Common myeloid progenitor, CD34-positive (primary cell): Measurements from ENCODE around the gene KCTD4. TPM values are rescaled to one million over a fixed set of nuclear protein-coding genes. Genes with fewer than 3 reads are reported as not detected.
"Not testable (repeated sequence)": the region's sequence is repeated elsewhere in the genome, so short reads cannot be mapped to it uniquely, and the experiment has no call there.

ENCODE experiments used
- CTCF ChIA-PET: fragments of 350-600 bp; sonication (Branson Sonifier 250); formaldehyde crosslinking; loops from one replicate; lab custom pipeline; 2021; ENCODE audit warnings: antibody characterized with exemption; lab: Charles Lee
- POLR2A ChIA-PET: fragments of 350-600 bp; sonication (Branson Sonifier 250); formaldehyde crosslinking; loops from one replicate; lab custom pipeline; 2021; ENCODE audit warnings: antibody characterized with exemption; lab: Charles Lee
- DNase-seq, 3 donors: peaks; one replicate each; pipeline versions ENCODE4 v3.0.0 to v3.0.0-alpha.2; 2013
- H3K27ac ChIP-seq, 2 experiments: 1 replicate in 1 of 2; 2 replicates in 1 of 2; pipeline ENCODE4 v1.7.0; 2013; ENCODE audit warnings: inconsistent platforms in 2 of 2, low read length in 2 of 2, mild to moderate bottlenecking in 2 of 2, low read depth in 1 of 2, moderate library complexity in 1 of 2; ENCODE audit not compliant: severe bottlenecking in 2 of 2, insufficient read depth in 1 of 2, poor library complexity in 1 of 2
- H3K27me3 ChIP-seq, 5 experiments: replicated peaks in 2 of 5; 1 replicate in 3 of 5; 2 replicates in 2 of 5; pipeline versions ENCODE4 v1.6.1 to v1.7.0; 2013; ENCODE audit warnings: low read length in 4 of 5, mild to moderate bottlenecking in 2 of 5, moderate library complexity in 2 of 5, inconsistent platforms in 1 of 5; ENCODE audit not compliant: insufficient read depth in 5 of 5, control insufficient read depth in 4 of 5
- H3K36me3 ChIP-seq, 4 experiments: 1 replicate in 2 of 4; 2 replicates in 2 of 4; pipeline versions ENCODE4 v1.6.1 to v1.7.0; 2013; ENCODE audit warnings: low read length in 3 of 4, control low read depth in 1 of 4, mild to moderate bottlenecking in 1 of 4; ENCODE audit not compliant: control insufficient read depth in 4 of 4, insufficient read depth in 4 of 4
- H3K4me1 ChIP-seq, 4 experiments: 1 replicate in 3 of 4; 2 replicates in 1 of 4; pipeline versions ENCODE4 v1.6.1 to v1.7.1; 2013; ENCODE audit warnings: low read length in 3 of 4, mild to moderate bottlenecking in 3 of 4, control low read depth in 1 of 4, inconsistent platforms in 1 of 4, moderate library complexity in 1 of 4; ENCODE audit not compliant: control insufficient read depth in 4 of 4, insufficient read depth in 4 of 4; ENCODE audit errors: control extremely low read depth in 1 of 4
- H3K4me3 ChIP-seq, 7 experiments: 1 replicate in 4 of 7; 2 replicates in 3 of 7; pipeline versions ENCODE4 v1.5.1 to v1.7.0; 2013; ENCODE audit warnings: mild to moderate bottlenecking in 7 of 7, low read length in 6 of 7, moderate library complexity in 6 of 7, inconsistent platforms in 2 of 7, low read depth in 2 of 7, control low read depth in 1 of 7; ENCODE audit not compliant: insufficient read depth in 4 of 7, control insufficient read depth in 1 of 7; ENCODE audit errors: extremely low read depth in 1 of 7
- H3K9me3 ChIP-seq, 5 experiments: 1 replicate in 4 of 5; 2 replicates in 1 of 5; pipeline versions ENCODE4 v1.6.1 to v1.7.1; 2013; ENCODE audit warnings: low read length in 4 of 5, mild to moderate bottlenecking in 2 of 5, inconsistent platforms in 1 of 5, low read depth in 1 of 5, moderate library complexity in 1 of 5; ENCODE audit not compliant: control insufficient read depth in 4 of 5, insufficient read depth in 2 of 5; ENCODE audit errors: control extremely low read depth in 1 of 5
- WGBS: methylation state at CpG from one replicate; pipeline ENCODE4 v1.1.5; 2013; ENCODE audit not compliant: insufficient coverage; 5-methylcytosine and 5-hydroxymethylcytosine counted together
- polyA plus RNA-seq: library from polyadenylated mRNA; unstranded; fragments of 120-200 nt; gene quantifications from one replicate; pipeline ENCODE4 v1.2.1, GENCODE V29; 2013

Gene KCTD4
- polyA plus RNA-seq, result 0.03 TPM

- POLR2A ChIA-PET, result interaction anchor here (0.6 kb wide), 2 partner anchors 10 to 12 kb away, joined by 4 to 6 read pairs; no protein-coding TSS in a partner anchor
- CTCF ChIA-PET, result no interaction called here
- DNase-seq, result no peak
These were observed at the start of gene KCTD4 for GRCh38 chr13:45200701-45201232. Gene KCTD4 (minus strand): TSS chr13:45201045. CDS start chr13:45194567, 6,478 bp downstream.

GRCh38 chr13:45249662-45250061 is 48.8 kb upstream of the KCTD4 start:
- no peak overlapping the region for H3K27ac ChIP-seq
- ChIA-PET CTCF (interaction anchor here (0.8 kb wide), 2 partner anchors 9 to 41 kb away, joined by 3 to 5 read pairs; no protein-coding TSS in a partner anchor), POLR2A (no interaction called here)
- WGBS, result 100% methylated on average over 3 of the region's 3 CpGs
- H3K4me3 ChIP-seq, result no peak overlapping the region
- H3K4me1 ChIP-seq, result no peaks in the 10 kb centered on the region
- H3K27me3 ChIP-seq, result no peaks in the 10 kb centered on the region
- no peaks in the 10 kb centered on the region for H3K9me3 ChIP-seq
- H3K36me3 ChIP-seq, result peaks cover 0 to 13% (median 6%) of the 10 kb centered on the region in 4 experiments
- no peak for DNase-seq

More at GRCh38 chr13:45200701-45201232, at the start of gene KCTD4:
- Histone ChIP-seq H3K27ac (no peak within 1 kb of the TSS), H3K4me1 (peaks cover 0 to 13% (median under 1%) of the 10 kb centered on the region in 4 experiments), H3K4me3 (no peak within 1 kb of the TSS), H3K27me3 (no peaks in the 10 kb centered on the region), H3K36me3 (peaks cover 0 to 6% (median 2%) of the 10 kb centered on the region in 4 experiments), H3K9me3 (no peaks in the 10 kb centered on the region)
- WGBS, result no CpG with 5 or more reads among the region's 2 CpGs

GRCh38 chr13:45244736-45245135 is 43.9 kb upstream of the KCTD4 start:
- H3K4me1 ChIP-seq, H3K36me3 ChIP-seq, H3K4me3 ChIP-seq, DNase-seq, H3K27ac ChIP-seq, H3K27me3 ChIP-seq, POLR2A ChIA-PET, H3K9me3 ChIP-seq: not testable (repeated sequence)
- 100% methylated on average over 3 of the region's 7 CpGs for WGBS
- CTCF ChIA-PET, result interaction anchor here (0.7 to 1.6 kb wide), 2 partner anchors 19 to 36 kb away, joined by 3 to 6 read pairs; no protein-coding TSS in a partner anchor

- Histone ChIP-seq H3K27ac (no peak overlapping the region), H3K9me3 (no peaks in the 10 kb centered on the region), H3K4me1 (peaks cover 0 to 8% (median 6%) of the 10 kb centered on the region in 4 experiments), H3K27me3 (no peaks in the 10 kb centered on the region), H3K36me3 (no peaks in the 10 kb centered on the region), H3K4me3 (no peak overlapping the region)
- ChIA-PET POLR2A (no interaction called here), CTCF (no interaction called here)
- DNase-seq, result no peak
- 99% methylated on average over 6 of the region's 8 CpGs for WGBS
These were observed 42.2 kb upstream of the KCTD4 start for GRCh38 chr13:45243077-45243476.

- peak overlapping the region in 1 of 7 experiments; percentile 58 for H3K4me3 ChIP-seq
- no CpG with 5 or more reads among the region's 1 CpG for WGBS
- H3K4me1 ChIP-seq, result peaks cover 0 to 8% (median 6%) of the 10 kb centered on the region in 4 experiments
- no peak for DNase-seq
- H3K27me3 ChIP-seq, result no peaks in the 10 kb centered on the region
- H3K9me3 ChIP-seq, result no peaks in the 10 kb centered on the region
- ChIA-PET CTCF (no interaction called here), POLR2A (no interaction called here)
- no peak overlapping the region for H3K27ac ChIP-seq
- no peaks in the 10 kb centered on the region for H3K36me3 ChIP-seq
These were observed 41.7 kb upstream of the KCTD4 start for GRCh38 chr13:45242524-45242923.

- Histone ChIP-seq H3K36me3 (no peaks in the 10 kb centered on the region), H3K4me1 (peaks cover 0 to 8% (median 6%) of the 10 kb centered on the region in 4 experiments), H3K9me3 (no peaks in the 10 kb centered on the region), H3K4me3 (peak overlapping the region in 2 of 7 experiments; percentile 11 to 58), H3K27ac (no peak overlapping the region), H3K27me3 (no peaks in the 10 kb centered on the region)
- WGBS, result no CpG with 5 or more reads among the region's 3 CpGs
- POLR2A ChIA-PET, result no interaction called here
- peak; percentile 41 to 56 (median 55) for DNase-seq
- CTCF ChIA-PET, result no interaction called here
These were observed 41.2 kb upstream of the KCTD4 start for GRCh38 chr13:45242070-45242469.

- POLR2A ChIA-PET, result no interaction called here
- H3K27ac ChIP-seq, result no peak overlapping the region
- DNase-seq, result peak in 1 of 3 donors; percentile 22
- no peaks in the 10 kb centered on the region for H3K9me3 ChIP-seq
- H3K4me3 ChIP-seq, result no peak overlapping the region
- H3K27me3 ChIP-seq, result no peaks in the 10 kb centered on the region
- peaks cover 0 to 8% (median 6%) of the 10 kb centered on the region in 4 experiments for H3K4me1 ChIP-seq
- CTCF ChIA-PET, result interaction anchor here (0.6 kb wide), 1 partner anchor 10 kb away, joined by 3 read pairs; no protein-coding TSS in a partner anchor
- no peaks in the 10 kb centered on the region for H3K36me3 ChIP-seq
These were observed 39.3 kb upstream of the KCTD4 start for GRCh38 chr13:45240143-45240542.
